Astrocyte (in vitro differentiated cells and primary cell): ENCODE data around the gene COL23A1. TPM values are rescaled to one million over a fixed set of nuclear protein-coding genes. Genes with fewer than 3 reads are reported as not detected.

Source experiments
- DNase-seq: peaks from one replicate; pipeline ENCODE4 v3.0.0-alpha.2; 2010; ENCODE audit warnings: low read depth
- FAIRE-seq: peaks from 2 replicates; lab custom pipeline; 2011; peaks lifted over from hg19 to GRCh38; lab: Jason Lieb, UNC
- H2AFZ ChIP-seq: 2 replicates; pipeline ENCODE4 v1.6.0; 2012; ENCODE audit warnings: low read depth, low read length, inconsistent platforms
- H3K27ac ChIP-seq: 2 replicates; pipeline ENCODE4 v1.5.1; 2011; ENCODE audit warnings: low read depth, low read length, inconsistent platforms
- H3K27me3 ChIP-seq: 2 replicates; pipeline ENCODE4 v1.6.0; 2011; ENCODE audit warnings: low read length, inconsistent platforms; ENCODE audit not compliant: insufficient read depth
- H3K36me3 ChIP-seq: 2 replicates; pipeline ENCODE4 v1.5.1; 2011; ENCODE audit warnings: low read length, inconsistent platforms; ENCODE audit not compliant: insufficient read depth
- H3K4me1 ChIP-seq: 2 replicates; pipeline ENCODE4 v1.5.1; 2011; ENCODE audit warnings: low read length, inconsistent platforms; ENCODE audit not compliant: insufficient read depth
- H3K4me2 ChIP-seq: 2 replicates; pipeline ENCODE4 v1.6.0; 2012; ENCODE audit warnings: low read length, inconsistent platforms
- H3K4me3 ChIP-seq: 2 replicates; pipeline ENCODE4 v1.5.1; 2011; ENCODE audit warnings: low read depth, mild to moderate bottlenecking, low read length, inconsistent platforms; ENCODE audit not compliant: insufficient read depth
- H3K79me2 ChIP-seq: 2 replicates; pipeline ENCODE4 v1.6.0; 2012; ENCODE audit warnings: mild to moderate bottlenecking, low read length, inconsistent platforms; ENCODE audit not compliant: insufficient read depth
- H3K9ac ChIP-seq: 2 replicates; pipeline ENCODE4 v1.6.0; 2012; ENCODE audit warnings: mild to moderate bottlenecking, low read length, inconsistent platforms
- H3K9me3 ChIP-seq: 2 replicates; pipeline ENCODE4 v1.5.1; 2012; ENCODE audit warnings: low read depth, mild to moderate bottlenecking, low read length, inconsistent platforms; ENCODE audit not compliant: insufficient read depth
- H4K20me1 ChIP-seq: 2 replicates; pipeline ENCODE4 v1.6.0; 2012; ENCODE audit warnings: low read length, inconsistent platforms; ENCODE audit not compliant: insufficient read depth
- H3K27ac Mint-ChIP-seq: one replicate; pipeline ENCODE4 v1.8.0; 2021; ENCODE audit warnings: mild to moderate bottlenecking, mixed read lengths; ENCODE audit not compliant: unreplicated experiment
- H3K27me3 Mint-ChIP-seq: one replicate; pipeline ENCODE4 v1.8.0; 2021; ENCODE audit warnings: low read depth, mixed read lengths; ENCODE audit not compliant: unreplicated experiment
- H3K36me3 Mint-ChIP-seq: one replicate; pipeline ENCODE4 v1.8.0; 2021; ENCODE audit warnings: low read depth, mixed read lengths; ENCODE audit not compliant: unreplicated experiment
- H3K4me1 Mint-ChIP-seq: one replicate; pipeline ENCODE4 v1.8.0; 2021; ENCODE audit warnings: low read depth, mixed read lengths; ENCODE audit not compliant: unreplicated experiment
- H3K4me3 Mint-ChIP-seq: one replicate; pipeline ENCODE4 v1.8.0; 2021; ENCODE audit warnings: mild to moderate bottlenecking, moderate library complexity, mixed read lengths; ENCODE audit not compliant: unreplicated experiment
- H3K9me3 Mint-ChIP-seq: one replicate; pipeline ENCODE4 v1.8.0; 2021; ENCODE audit warnings: mild to moderate bottlenecking, mixed read lengths; ENCODE audit not compliant: unreplicated experiment
- EZH2 ChIP-seq: IDR thresholded peaks from 2 replicates; pipeline ENCODE4 v1.6.1; 2012; ENCODE audit warnings: mild to moderate bottlenecking, low read length, inconsistent platforms; ENCODE audit not compliant: insufficient read depth
- total RNA-seq: library from RNA; stranded (reverse); gene quantifications from 2 replicates; pipeline ENCODE4 v1.2.1, GENCODE V29; 2021
- TF ChIP-seq, protein P1 (sequence below): IDR thresholded peaks from 2 replicates; pipeline ENCODE4 v1.5.1; 2011; ENCODE audit warnings: low read depth, mild to moderate bottlenecking, inconsistent platforms, low read length, moderate library complexity; ENCODE audit not compliant: insufficient read depth

Gene COL23A1
- total RNA-seq, 1 donor from 2014 or later, result 0.16 TPM

DNA sequence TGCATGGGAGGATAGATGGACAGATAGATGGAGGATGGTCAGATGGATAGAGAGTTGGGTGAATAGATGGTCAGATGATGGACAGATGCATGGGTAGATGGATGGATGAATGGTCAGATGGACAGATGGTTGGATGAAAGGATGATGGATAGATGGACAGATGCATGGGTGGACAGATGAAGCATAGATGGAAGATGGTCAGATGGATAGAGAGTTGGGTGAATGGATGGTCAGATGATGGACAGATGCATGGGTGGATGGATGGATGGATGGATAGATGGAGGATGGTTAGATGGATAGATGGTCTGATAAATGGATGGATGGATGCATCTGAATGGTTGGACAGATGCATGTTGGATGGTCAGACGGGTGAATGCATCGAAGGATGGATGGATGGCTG lies 70.4 kb downstream of the COL23A1 start:
- H3K4me3 Mint-ChIP-seq, result no peak overlapping the region
- DNase-seq, result no peak
- H3K9me3 Mint-ChIP-seq, result peaks cover 13% of the 10 kb centered on the region
- no peak overlapping the region for H3K27ac Mint-ChIP-seq
- FAIRE-seq, result no peak
- H3K27me3 Mint-ChIP-seq, result peaks cover 36% of the 10 kb centered on the region
- H3K9me3 ChIP-seq, result peaks cover 6% of the 10 kb centered on the region
- no peak overlapping the region for H3K4me3 ChIP-seq
- H4K20me1 ChIP-seq, result no peaks in the 10 kb centered on the region
- H3K36me3 ChIP-seq, result no peaks in the 10 kb centered on the region
- no peaks in the 10 kb centered on the region for H3K4me1 Mint-ChIP-seq
- H3K9ac ChIP-seq, result no peak overlapping the region
- H3K27me3 ChIP-seq, result no peaks in the 10 kb centered on the region
- H3K4me2 ChIP-seq, result no peak overlapping the region
- TF ChIP-seq EZH2, result no peak
- H3K27ac ChIP-seq, result no peak overlapping the region
- H3K79me2 ChIP-seq, result no peaks in the 10 kb centered on the region
- peaks cover 7% of the 10 kb centered on the region for H3K36me3 Mint-ChIP-seq
- H2AFZ ChIP-seq, result no peak overlapping the region
- H3K4me1 ChIP-seq, result no peaks in the 10 kb centered on the region

DNA sequence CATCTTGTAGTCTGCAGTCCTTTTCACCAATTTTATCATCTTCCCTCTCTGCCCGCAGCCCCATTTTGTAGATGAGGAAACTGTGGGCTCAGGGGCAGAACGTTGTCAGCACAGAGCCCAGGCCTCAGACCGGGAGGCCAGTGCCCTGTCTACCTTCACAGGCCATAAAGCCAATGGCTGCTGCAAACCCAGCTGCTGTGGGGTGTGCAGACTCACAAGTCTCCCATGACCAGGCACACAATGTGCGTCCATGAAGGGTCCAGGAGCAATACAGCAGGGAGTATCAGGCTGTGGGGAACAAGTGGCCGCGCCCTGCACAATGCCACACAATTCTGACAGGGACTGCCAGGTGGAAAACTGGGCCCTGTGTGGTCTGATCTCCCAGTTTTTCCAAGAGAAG lies 71.0 kb downstream of the COL23A1 start:
- Mint-ChIP-seq H3K4me1 (no peaks in the 10 kb centered on the region), H3K36me3 (peaks cover 7% of the 10 kb centered on the region), H3K9me3 (peaks cover 14% of the 10 kb centered on the region), H3K27me3 (peaks cover 41% of the 10 kb centered on the region), H3K4me3 (no peak overlapping the region), H3K27ac (no peak overlapping the region)
- Histone ChIP-seq H3K9ac (no peak overlapping the region), H3K4me2 (no peak overlapping the region), H4K20me1 (no peaks in the 10 kb centered on the region), H3K4me1 (no peaks in the 10 kb centered on the region), H3K9me3 (peaks cover 6% of the 10 kb centered on the region), H3K79me2 (no peaks in the 10 kb centered on the region), H2AFZ (no peak overlapping the region), H3K36me3 (no peaks in the 10 kb centered on the region), H3K27ac (no peak overlapping the region), H3K27me3 (no peaks in the 10 kb centered on the region), H3K4me3 (no peak overlapping the region)
- no peak for TF ChIP-seq EZH2
- TF ChIP-seq, protein P1, sequence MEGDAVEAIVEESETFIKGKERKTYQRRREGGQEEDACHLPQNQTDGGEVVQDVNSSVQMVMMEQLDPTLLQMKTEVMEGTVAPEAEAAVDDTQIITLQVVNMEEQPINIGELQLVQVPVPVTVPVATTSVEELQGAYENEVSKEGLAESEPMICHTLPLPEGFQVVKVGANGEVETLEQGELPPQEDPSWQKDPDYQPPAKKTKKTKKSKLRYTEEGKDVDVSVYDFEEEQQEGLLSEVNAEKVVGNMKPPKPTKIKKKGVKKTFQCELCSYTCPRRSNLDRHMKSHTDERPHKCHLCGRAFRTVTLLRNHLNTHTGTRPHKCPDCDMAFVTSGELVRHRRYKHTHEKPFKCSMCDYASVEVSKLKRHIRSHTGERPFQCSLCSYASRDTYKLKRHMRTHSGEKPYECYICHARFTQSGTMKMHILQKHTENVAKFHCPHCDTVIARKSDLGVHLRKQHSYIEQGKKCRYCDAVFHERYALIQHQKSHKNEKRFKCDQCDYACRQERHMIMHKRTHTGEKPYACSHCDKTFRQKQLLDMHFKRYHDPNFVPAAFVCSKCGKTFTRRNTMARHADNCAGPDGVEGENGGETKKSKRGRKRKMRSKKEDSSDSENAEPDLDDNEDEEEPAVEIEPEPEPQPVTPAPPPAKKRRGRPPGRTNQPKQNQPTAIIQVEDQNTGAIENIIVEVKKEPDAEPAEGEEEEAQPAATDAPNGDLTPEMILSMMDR, result no peak
- no peak for FAIRE-seq
- no peak for DNase-seq

DNA sequence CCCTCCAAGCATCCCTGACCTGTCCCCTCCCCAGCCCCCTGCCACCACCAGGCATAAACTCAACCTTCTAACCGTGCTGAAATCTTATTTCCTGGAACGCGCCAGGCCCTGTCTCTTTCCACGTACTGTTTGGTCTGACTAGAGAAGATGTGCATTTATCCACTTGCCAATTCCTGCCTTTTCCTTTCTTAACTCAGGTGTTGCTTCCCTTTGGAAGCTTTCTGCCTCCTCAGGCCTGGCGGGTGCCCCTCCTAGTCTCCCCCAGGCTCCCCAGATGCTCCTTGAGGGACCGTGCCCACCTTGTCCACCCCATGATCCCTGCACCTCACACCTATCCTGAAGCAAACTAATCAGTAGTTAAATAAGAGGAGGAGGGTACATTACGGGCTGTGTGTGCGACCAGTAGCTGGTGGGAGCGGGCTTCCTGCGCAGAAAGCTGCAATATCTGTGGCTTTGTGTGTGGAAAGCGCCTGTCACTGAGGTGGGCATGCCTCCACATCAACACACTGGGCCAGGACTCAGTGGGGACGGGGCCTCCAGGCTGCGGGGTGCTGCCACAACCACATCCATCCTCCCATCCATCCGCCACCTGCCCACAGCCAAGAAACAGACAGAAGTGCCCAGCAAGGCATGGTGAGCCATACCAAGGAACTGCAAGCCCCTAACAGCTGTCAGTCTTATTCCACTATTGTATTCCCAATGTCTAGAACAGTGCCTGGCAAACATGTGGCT lies 73.5 kb downstream of the COL23A1 start:
- Histone ChIP-seq H3K4me1 (no peaks in the 10 kb centered on the region), H2AFZ (no peak overlapping the region), H3K36me3 (no peaks in the 10 kb centered on the region), H3K27ac (no peak overlapping the region), H3K9ac (no peak overlapping the region), H3K9me3 (peaks cover 17% of the 10 kb centered on the region), H4K20me1 (no peaks in the 10 kb centered on the region), H3K27me3 (no peaks in the 10 kb centered on the region), H3K4me2 (no peak overlapping the region), H3K4me3 (no peak overlapping the region), H3K79me2 (no peaks in the 10 kb centered on the region)
- H3K9me3 Mint-ChIP-seq, result peaks cover 11% of the 10 kb centered on the region
- H3K4me1 Mint-ChIP-seq, result no peaks in the 10 kb centered on the region
- no peak for DNase-seq
- no peak overlapping the region for H3K4me3 Mint-ChIP-seq
- no peak overlapping the region for H3K27ac Mint-ChIP-seq
- FAIRE-seq, result no peak
- TF ChIP-seq EZH2, result no peak
- TF ChIP-seq, protein P1, result no peak
- H3K27me3 Mint-ChIP-seq, result peaks cover 45% of the 10 kb centered on the region
- H3K36me3 Mint-ChIP-seq, result peaks cover 8% of the 10 kb centered on the region
